ENCODE measurements around the gene UGT1A7. TPM values are rescaled to one million over a fixed set of nuclear protein-coding genes. Genes with fewer than 3 reads are reported as not detected.

UGT1A7 gene
- total RNA-seq, 1 donor from 2014 or later: not detected

GRCh38 chr2:233803994-233804393, 122.3 kb downstream of the UGT1A7 start:
- no peak overlapping the region for H3K27ac Mint-ChIP-seq
- no peak for DNase-seq (ENCODE audit: low spot score, unreplicated experiment)

GRCh38 chr2:233807215-233807865, 125.6 kb downstream of the UGT1A7 start:
- DNase-seq (ENCODE audit: low spot score, unreplicated experiment): peak; percentile 4
- H3K4me1 Mint-ChIP-seq (ENCODE audit: low read depth): no peaks in the 10 kb centered on the region
- peaks cover 23% of the 10 kb centered on the region for H3K27me3 Mint-ChIP-seq
- H3K4me3 Mint-ChIP-seq (ENCODE audit: low read depth): no peak overlapping the region
- no peak for TF ChIP-seq CTCF (IDR thresholded peaks at IDR 0.05; ENCODE audit: unreplicated experiment)
- H3K9me3 Mint-ChIP-seq (ENCODE audit: low read depth): no peaks in the 10 kb centered on the region
- H3K36me3 Mint-ChIP-seq (ENCODE audit: insufficient read depth): no peaks in the 10 kb centered on the region
- no peak overlapping the region for H3K27ac Mint-ChIP-seq

More at GRCh38 chr2:233803994-233804393, 122.3 kb downstream of the UGT1A7 start:
- peaks cover 5% of the 10 kb centered on the region for H3K9me3 Mint-ChIP-seq (ENCODE audit: low read depth)
- H3K4me3 Mint-ChIP-seq (ENCODE audit: low read depth): no peak overlapping the region
- no peaks in the 10 kb centered on the region for H3K4me1 Mint-ChIP-seq (ENCODE audit: low read depth)
- H3K27me3 Mint-ChIP-seq: peaks cover 25% of the 10 kb centered on the region
- TF ChIP-seq CTCF (IDR thresholded peaks at IDR 0.05; ENCODE audit: unreplicated experiment): no peak
- H3K36me3 Mint-ChIP-seq (ENCODE audit: insufficient read depth): no peaks in the 10 kb centered on the region

- no peak for TF ChIP-seq CTCF (IDR thresholded peaks at IDR 0.05; ENCODE audit: unreplicated experiment)
- peaks cover 20% of the 10 kb centered on the region for H3K27me3 Mint-ChIP-seq
- H3K27ac Mint-ChIP-seq: no peak overlapping the region
- peak; percentile 3 for DNase-seq (ENCODE audit: low spot score, unreplicated experiment)
- H3K4me3 Mint-ChIP-seq (ENCODE audit: low read depth): no peak overlapping the region
- H3K9me3 Mint-ChIP-seq (ENCODE audit: low read depth): no peaks in the 10 kb centered on the region
- H3K36me3 Mint-ChIP-seq (ENCODE audit: insufficient read depth): no peaks in the 10 kb centered on the region
- no peaks in the 10 kb centered on the region for H3K4me1 Mint-ChIP-seq (ENCODE audit: low read depth)
Measured at GRCh38 chr2:233807966-233808935, 126.5 kb downstream of the UGT1A7 start.

- H3K4me1 Mint-ChIP-seq (ENCODE audit: low read depth): no peaks in the 10 kb centered on the region
- no peak overlapping the region for H3K27ac Mint-ChIP-seq
- no peak overlapping the region for H3K4me3 Mint-ChIP-seq (ENCODE audit: low read depth)
- H3K27me3 Mint-ChIP-seq: peaks cover 6% of the 10 kb centered on the region
- no peaks in the 10 kb centered on the region for H3K36me3 Mint-ChIP-seq (ENCODE audit: insufficient read depth)
- TF ChIP-seq CTCF (IDR thresholded peaks at IDR 0.05; ENCODE audit: unreplicated experiment): no peak
- no peak for DNase-seq (ENCODE audit: low spot score, unreplicated experiment)
- no peaks in the 10 kb centered on the region for H3K9me3 Mint-ChIP-seq (ENCODE audit: low read depth)
Measured at GRCh38 chr2:233810385-233810784, 128.7 kb downstream of the UGT1A7 start.

GRCh38 chr2:233811087-233811486, 129.4 kb downstream of the UGT1A7 start:
- no peak overlapping the region for H3K4me3 Mint-ChIP-seq (ENCODE audit: low read depth)
- DNase-seq (ENCODE audit: low spot score, unreplicated experiment): no peak
- TF ChIP-seq CTCF (IDR thresholded peaks at IDR 0.05; ENCODE audit: unreplicated experiment): no peak
- no peaks in the 10 kb centered on the region for H3K9me3 Mint-ChIP-seq (ENCODE audit: low read depth)
- no peaks in the 10 kb centered on the region for H3K36me3 Mint-ChIP-seq (ENCODE audit: insufficient read depth)
- peaks cover 4% of the 10 kb centered on the region for H3K27me3 Mint-ChIP-seq
- no peaks in the 10 kb centered on the region for H3K4me1 Mint-ChIP-seq (ENCODE audit: low read depth)
- no peak overlapping the region for H3K27ac Mint-ChIP-seq

Measured in progenitor cell of endocrine pancreas (in vitro differentiated cells).